Activated T-helper 1 cell treated with anti-CD3 and anti-CD28 coated beads, Interleukin-2, amount 50 U/mL, for 16 hours (primary cell): ENCODE data around the gene PLCB1.

Source experiments
- DNase-seq, 2 donors: peaks; one replicate each; pipeline ENCODE4 v3.0.0-alpha.2; 2020; ENCODE audit warnings: low read depth in 1 of 2, low spot score in 1 of 2

PLCB1 gene

DNA sequence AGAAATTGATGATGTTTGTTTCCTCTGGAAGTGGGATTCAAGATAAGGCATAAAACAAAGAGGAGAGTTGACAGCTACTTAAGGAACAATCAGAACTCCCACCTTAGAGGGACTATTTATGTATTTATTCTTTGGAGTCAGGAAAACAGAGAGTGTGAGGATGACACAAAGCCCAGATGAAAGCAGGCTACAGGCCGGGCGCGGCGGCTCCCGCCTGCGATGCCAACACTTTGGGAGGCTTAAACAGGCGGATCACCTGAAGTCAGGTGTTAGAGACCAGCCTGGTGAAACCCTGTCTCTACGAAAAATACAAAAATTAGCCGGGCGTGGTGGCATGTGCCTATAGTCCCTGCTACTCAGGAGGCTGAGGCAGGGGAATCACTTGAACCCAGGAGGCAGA, 543.8 kb downstream of the PLCB1 start:
- no peak for DNase-seq

- no peak for DNase-seq
These were observed 546.2 kb downstream of the PLCB1 start for GRCh38 chr20:8678098-8678776.

DNA sequence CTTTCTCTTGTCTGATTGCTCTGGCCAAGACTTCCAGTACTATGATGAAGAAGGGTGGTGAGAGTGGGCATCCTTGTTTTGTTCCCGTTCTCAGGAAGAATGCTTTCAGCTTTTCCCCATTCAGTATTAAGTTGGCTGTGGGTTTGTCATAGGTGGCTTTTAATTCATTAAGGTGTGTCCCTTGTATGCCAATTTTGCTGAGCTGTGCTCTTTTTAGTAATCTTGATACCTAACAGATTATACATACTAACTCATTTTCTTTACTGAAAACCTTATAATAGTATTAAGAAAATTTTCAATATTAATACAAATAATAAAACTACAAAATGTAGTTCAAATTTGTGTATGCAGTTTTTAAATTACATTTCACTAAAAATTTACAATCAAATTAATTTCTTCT, 557.3 kb downstream of the PLCB1 start:
- no peak for DNase-seq

- DNase-seq = no peak
These were observed 558.0 kb downstream of the PLCB1 start for GRCh38 chr20:8690074-8690473.

DNA sequence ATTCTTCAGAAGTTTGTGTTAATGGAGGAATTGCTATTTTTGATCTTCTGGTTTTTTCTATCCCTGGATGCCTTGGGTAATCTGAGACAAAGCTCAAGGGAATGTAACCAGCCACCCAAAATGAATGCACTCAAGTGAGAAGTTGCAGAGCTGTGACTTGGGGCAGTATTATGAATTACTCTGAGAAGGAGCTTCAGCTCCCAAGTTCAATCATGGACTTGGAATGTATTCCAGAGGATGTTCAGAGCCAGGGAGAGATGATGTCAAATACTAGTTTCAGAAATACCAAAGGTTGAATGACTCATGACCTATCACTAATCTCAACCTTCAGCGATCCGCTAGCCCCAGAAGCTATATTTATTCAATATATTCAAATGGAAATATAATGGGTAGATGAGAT, 561.6 kb downstream of the PLCB1 start:
- no peak for DNase-seq

- no peak for DNase-seq
These were observed 568.7 kb downstream of the PLCB1 start for GRCh38 chr20:8700756-8701155.

DNA sequence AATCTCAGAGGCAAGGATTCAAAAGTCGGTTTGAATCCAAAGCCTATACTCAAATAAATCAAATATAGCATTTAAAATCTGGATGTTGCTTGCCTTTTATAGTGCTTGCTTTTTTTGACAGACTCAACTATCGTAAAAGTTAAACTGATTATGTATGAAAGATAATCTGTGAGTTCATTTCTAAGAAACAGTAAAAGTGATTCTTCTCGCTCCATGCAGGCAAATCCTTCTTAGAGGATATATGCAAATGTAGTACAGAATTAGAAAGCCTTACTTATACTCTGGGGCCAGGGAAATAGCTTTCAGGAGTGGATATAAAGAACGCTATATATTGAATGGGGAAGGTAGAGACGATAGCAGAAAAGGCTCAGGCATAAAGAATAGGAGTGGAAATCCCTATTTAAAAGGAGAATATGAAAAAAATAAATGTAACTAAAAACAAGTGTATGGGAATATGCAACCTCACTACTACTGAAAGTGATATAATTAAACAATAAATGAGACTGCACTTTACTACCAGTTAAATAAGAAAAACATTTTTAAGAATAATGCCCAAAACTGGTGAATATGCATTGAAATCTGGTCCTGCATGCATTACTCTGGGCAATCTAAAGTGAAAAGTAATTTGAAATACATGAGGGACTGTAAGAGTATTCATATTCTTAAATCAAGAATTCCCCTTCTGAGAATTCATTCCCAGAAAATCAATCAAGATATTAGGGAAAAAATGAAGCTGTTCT, 575.1 kb downstream of the PLCB1 start:
- no peak for DNase-seq

- no peak for DNase-seq
These were observed 577.6 kb downstream of the PLCB1 start for GRCh38 chr20:8709627-8710026.

GRCh38 chr20:8711501-8711900, 579.4 kb downstream of the PLCB1 start:
- DNase-seq = no peak

DNA sequence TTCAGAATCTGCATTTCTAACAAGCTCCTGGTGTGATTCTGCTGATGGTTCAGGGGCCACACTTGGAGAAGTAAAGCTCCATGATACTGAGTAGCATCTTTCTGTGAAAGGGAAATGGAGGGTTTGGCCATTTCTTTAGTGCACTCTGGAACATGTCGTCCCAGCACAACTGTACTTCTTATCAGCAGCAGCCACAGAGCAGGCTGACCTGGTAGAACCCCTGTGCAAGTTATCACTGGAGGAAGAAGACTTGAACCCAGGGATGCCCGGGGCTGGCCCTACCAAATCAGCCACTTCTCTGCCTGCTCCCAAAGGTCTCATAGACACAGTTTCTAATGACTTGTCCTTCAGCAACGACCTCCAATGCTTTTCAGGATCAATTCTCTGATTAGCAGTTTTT, 582.1 kb downstream of the PLCB1 start:
- no peak for DNase-seq

DNA sequence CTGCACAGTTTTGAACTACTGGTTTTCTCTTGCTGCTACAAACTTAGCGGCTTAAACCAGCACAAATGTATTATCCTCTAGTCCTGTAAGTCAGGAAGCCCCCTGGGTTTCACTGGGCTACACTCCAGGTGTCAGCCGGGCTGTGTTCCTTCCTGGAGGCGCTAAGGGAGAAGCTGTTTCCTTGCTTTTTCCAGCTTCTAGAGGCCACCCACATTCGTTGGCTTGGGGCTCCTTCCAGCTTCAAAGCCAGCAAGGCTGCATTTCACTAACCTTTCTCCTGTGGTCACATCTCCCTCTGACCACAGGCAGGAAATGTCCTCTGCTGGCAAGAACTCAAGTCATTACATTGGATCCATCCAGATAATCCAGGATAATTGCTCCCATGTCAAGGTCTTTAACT, 586.2 kb downstream of the PLCB1 start:
- no peak for DNase-seq

- DNase-seq = no peak
These were observed 588.0 kb downstream of the PLCB1 start for GRCh38 chr20:8720089-8720488.

DNA sequence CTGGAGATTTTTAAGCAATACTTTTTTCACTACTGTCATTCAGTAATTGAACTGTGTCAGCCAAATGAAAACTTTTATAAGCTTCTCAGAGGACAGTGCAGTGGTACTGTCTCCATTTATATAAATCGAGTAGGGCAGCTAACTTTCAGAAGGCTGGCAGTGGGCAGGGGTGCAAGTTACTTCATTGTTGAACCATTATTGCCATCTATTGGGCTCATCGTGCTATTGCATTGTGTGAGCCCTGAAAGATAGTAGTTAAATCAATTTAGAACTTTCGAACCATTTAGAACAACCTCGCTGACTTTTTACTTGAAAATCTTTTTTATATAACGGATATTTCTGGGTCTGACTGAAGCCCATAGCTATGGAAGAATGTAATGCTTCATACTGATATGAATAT, 589.0 kb downstream of the PLCB1 start:
- DNase-seq = no peak

DNA sequence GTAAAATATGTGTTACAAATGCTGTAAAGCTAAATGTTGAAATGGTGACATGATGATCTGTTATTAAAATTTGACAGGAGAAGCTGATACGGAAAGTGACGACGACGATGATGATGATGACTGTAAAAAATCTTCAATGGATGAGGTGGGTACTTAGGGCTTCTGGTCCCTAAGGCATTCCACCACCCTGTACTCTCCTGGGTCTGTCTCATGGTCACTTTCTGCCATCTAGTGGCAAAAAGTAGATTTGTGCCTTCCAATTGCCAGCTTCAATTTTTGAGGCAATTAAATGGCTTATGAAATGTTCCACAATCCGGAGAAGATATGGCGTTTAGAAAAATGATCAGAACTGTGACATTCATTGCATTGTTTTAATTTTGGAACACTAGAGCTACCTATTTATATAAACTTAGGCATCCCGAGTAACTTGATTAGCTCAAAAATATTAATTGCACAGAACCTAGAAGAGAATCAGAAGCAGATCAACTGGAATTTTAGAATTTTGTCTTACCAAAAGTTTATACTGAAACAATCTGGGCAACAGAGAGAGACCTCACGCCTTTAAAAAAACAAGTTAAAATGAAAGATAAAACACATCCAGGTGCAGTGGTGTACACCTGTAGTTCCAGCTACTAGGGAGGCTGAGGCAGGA, 590.3 kb downstream of the PLCB1 start:
- no peak for DNase-seq

DNA sequence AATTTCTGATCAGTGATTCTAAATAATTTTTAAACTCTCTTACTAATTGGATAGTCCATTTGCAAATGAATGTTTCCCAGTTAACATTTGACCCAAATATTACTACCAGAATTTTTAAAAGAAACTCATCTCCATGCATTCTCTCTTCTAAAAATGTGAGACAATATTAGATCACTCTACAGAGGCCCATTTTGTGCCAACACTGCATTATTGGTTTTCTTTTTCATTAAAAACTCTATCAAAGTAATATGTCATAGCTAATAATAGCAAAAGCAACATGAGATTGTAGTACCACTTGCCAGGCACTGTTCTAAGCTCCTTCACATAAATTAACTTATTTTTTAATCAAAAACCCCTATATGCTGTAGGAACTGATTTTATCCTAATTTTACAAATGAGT, 591.2 kb downstream of the PLCB1 start:
- no peak for DNase-seq

DNA sequence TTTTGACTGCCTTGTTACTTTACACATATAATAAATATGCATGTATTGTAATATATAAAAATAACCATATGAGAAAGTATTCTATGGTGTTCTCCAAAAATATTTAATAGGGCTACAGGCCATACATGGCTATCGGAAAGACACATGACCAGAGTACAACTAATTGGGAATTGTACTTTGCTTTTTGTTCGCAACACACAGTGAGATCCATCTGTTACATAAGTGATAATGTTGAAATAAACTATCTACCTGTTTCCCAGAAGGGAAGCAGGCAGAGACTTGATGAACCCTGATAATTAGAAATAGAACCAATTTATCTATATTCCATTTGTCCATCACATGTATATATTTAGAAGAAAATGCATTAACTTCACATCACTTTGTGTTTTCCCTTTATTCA, 592.8 kb downstream of the PLCB1 start:
- DNase-seq = no peak

- DNase-seq = no peak
These were observed 594.4 kb downstream of the PLCB1 start for GRCh38 chr20:8726460-8726859.

GRCh38 chr20:8735014-8735413, 602.9 kb downstream of the PLCB1 start:
- DNase-seq = no peak

DNA sequence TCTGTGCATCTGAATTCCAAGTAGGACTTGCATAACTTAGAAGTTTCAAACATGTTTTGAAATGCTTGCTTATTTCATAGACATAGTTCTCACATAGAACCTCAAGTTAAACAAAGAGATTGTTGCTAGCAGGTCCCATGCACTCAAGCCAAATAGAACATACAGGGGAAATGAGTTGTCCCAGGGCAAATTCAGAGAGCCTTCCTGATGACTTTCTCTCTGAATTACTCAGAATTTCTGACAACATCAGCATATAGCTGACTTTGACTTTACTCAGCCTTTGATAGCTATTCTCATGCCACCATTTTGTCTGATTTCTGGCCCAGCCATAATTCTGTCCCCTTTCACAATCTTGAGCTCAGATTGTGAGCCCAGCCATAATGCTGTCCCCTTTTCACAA, 603.6 kb downstream of the PLCB1 start:
- no peak for DNase-seq

GRCh38 chr20:8740265-8740664, 608.2 kb downstream of the PLCB1 start:
- no peak for DNase-seq

- no peak for DNase-seq
These were observed 612.3 kb downstream of the PLCB1 start for GRCh38 chr20:8744228-8744844.

DNA sequence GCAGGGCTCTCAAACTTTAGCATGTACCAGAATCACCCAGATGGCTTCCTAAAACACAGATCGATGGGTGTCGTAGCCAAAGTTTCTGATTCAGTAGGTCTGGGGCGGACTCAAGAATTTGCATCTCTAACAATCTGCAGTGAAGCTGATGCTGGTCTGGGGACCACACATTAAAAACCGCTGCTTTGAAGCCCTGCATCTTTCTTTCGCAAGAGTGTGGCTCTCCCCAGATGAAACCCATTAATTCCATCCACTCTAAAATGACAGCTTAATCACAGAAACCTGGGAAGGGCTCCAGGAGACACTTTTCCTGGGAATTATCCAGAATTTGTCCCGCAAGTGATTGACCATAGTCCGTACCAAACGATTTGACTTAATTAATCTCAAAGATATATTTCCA, 617.0 kb downstream of the PLCB1 start:
- DNase-seq = no peak
